OCI-LY7 (cell line): ENCODE data around the gene TAF4. TPM values are rescaled to one million over a fixed set of nuclear protein-coding genes. Genes with fewer than 3 reads are reported as not detected.

Source experiments
- BruUV-seq: library from RNA; stranded (reverse); fragments of 400-500 nt; replicated peaks from 2 replicates; lab custom pipeline; 2021; lab: Mats Ljungman, UMichigan
- CTCF ChIA-PET: fragments of 300-600 bp; sonication (Branson Sonifier 250); formaldehyde crosslinking; loops from one replicate; lab custom pipeline; 2022; ENCODE audit warnings: antibody characterized with exemption; ENCODE audit not compliant: unreplicated experiment; lab: Charles Lee
- POLR2A ChIA-PET: fragments of 300-600 bp; sonication (Branson Sonifier 250); formaldehyde crosslinking; loops from one replicate; lab custom pipeline; 2022; ENCODE audit warnings: antibody characterized with exemption; lab: Charles Lee
- DNase-seq: peaks from one replicate; pipeline ENCODE4 v3.0.0-alpha.2; 2015; ENCODE audit warnings: low spot score
- H2AFZ ChIP-seq: fragments of 200-600 bp; sonication (generic), shearing (Covaris generic); 2 replicates; pipeline ENCODE4 v1.6.1; 2014; ENCODE audit warnings: mild to moderate bottlenecking, antibody characterized with exemption, low read length, moderate library complexity
- H3K27ac ChIP-seq: fragments of 200-600 bp; sonication (generic); 2 replicates; pipeline ENCODE4 v1.5.1; 2014; ENCODE audit warnings: mixed run types, low read depth, mild to moderate bottlenecking, moderate library complexity, low read length, inconsistent platforms; ENCODE audit not compliant: poor library complexity, severe bottlenecking
- H3K36me3 ChIP-seq: fragments of 200-600 bp; sonication (generic); 2 replicates; pipeline ENCODE4 v1.6.1; 2014; ENCODE audit warnings: mild to moderate bottlenecking, antibody characterized with exemption, low read length, moderate library complexity, mixed read lengths; ENCODE audit not compliant: insufficient read depth
- H3K4me1 ChIP-seq: fragments of 200-600 bp; sonication (generic); 2 replicates; pipeline ENCODE4 v1.5.1; 2014; ENCODE audit warnings: mild to moderate bottlenecking, low read length; ENCODE audit not compliant: insufficient read depth, poor library complexity, severe bottlenecking
- H3K4me2 ChIP-seq: fragments of 200-600 bp; sonication (generic); 2 replicates; pipeline ENCODE4 v1.6.1; 2014; ENCODE audit warnings: mild to moderate bottlenecking, low read length
- H3K4me3 ChIP-seq: fragments of 200-600 bp; sonication (generic); 2 replicates; pipeline ENCODE4 v1.5.1; 2014; ENCODE audit warnings: mild to moderate bottlenecking, low read depth, low read length; ENCODE audit not compliant: poor library complexity, severe bottlenecking
- H3K79me2 ChIP-seq: fragments of 200-600 bp; sonication (generic); 2 replicates; pipeline ENCODE4 v1.6.1; 2016; ENCODE audit warnings: low read depth, mild to moderate bottlenecking, low read length, moderate library complexity, mixed read lengths; ENCODE audit not compliant: insufficient read depth
- H3K9me2 ChIP-seq: fragments of 200-600 bp; sonication (generic); 2 replicates; pipeline ENCODE4 v1.6.1; 2016; ENCODE audit warnings: mild to moderate bottlenecking, low read length, mixed read lengths; ENCODE audit not compliant: insufficient read depth
- H3K9me3 ChIP-seq: fragments of 200-600 bp; sonication (generic); 2 replicates; pipeline ENCODE4 v1.6.1; 2014; ENCODE audit warnings: mild to moderate bottlenecking, mixed run types, low read length, mixed read lengths
- H4K20me1 ChIP-seq: fragments of 200-600 bp; sonication (generic); 2 replicates; pipeline ENCODE4 v1.6.1; 2014; ENCODE audit warnings: mild to moderate bottlenecking, antibody characterized with exemption, low read length, moderate library complexity, mixed read lengths; ENCODE audit not compliant: insufficient read depth
- CTCF ChIP-seq: fragments of 200-600 bp; sonication (generic); conservative IDR thresholded peaks from 2 replicates; pipeline ENCODE4 v1.5.1; 2014; ENCODE audit warnings: mild to moderate bottlenecking, antibody characterized with exemption, low read length, moderate library complexity, mixed read lengths
- EZH2phosphoT487 ChIP-seq: fragments of 200-600 bp; sonication (generic); IDR thresholded peaks from 2 replicates; pipeline ENCODE4 v1.6.1; 2018; ENCODE audit warnings: low read depth, borderline replicate concordance, mild to moderate bottlenecking, mixed run types, antibody characterized with exemption, low read length, moderate library complexity, mixed read lengths
- intact Hi-C: fragments of 100-400 bp; cut with micrococcal nuclease; formaldehyde crosslinking; loops from one replicate; pipeline ENCODE4 v1.10.0; 2022; ENCODE audit not compliant: unreplicated experiment
- total RNA-seq, 2 experiments: library from RNA; depleted of rRNA in 1 of 2; stranded (reverse); fragments of >200 nt in 1 of 2; shearing (Covaris generic) in 1 of 2; gene quantifications; 2 replicates each; pipeline ENCODE4 v1.2.3, GENCODE V29; 2014 to 2022

Gene TAF4
- total RNA-seq, 2 experiments from 2014 or later: 11.2 to 38.9 TPM

GRCh38 chr20:62044631-62045030, 21.1 kb downstream of the TAF4 start:
- Histone ChIP-seq H3K36me3 (no peaks in the 10 kb centered on the region), H3K4me3 (no peak overlapping the region), H3K27ac (no peak overlapping the region), H3K79me2 (peaks cover 37% of the 10 kb centered on the region), H4K20me1 (peaks cover 6% of the 10 kb centered on the region; the same call in 1 of the 2 replicates), H3K4me1 (peaks cover 18% of the 10 kb centered on the region), H3K9me3 (no peaks in the 10 kb centered on the region), H2AFZ (no peak overlapping the region), H3K9me2 (no peaks in the 10 kb centered on the region), H3K4me2 (no peak overlapping the region)
- intact Hi-C loops: no loop called here
- BruUV-seq: no TSS peak
- DNase-seq: no peak
- ChIA-PET CTCF (no interaction called here), POLR2A (no interaction called here)
- no peak for TF ChIP-seq CTCF
- no peak for TF ChIP-seq EZH2phosphoT487

GRCh38 chr20:62043131-62043914, 22.4 kb downstream of the TAF4 start:
- POLR2A ChIA-PET: interaction anchor here (0.5 kb wide), 1 partner anchor 256 kb away, joined by 3 read pairs; no protein-coding TSS in a partner anchor
- peaks cover 6% of the 10 kb centered on the region; the same call in 1 of the 2 replicates for H4K20me1 ChIP-seq

More at GRCh38 chr20:62043131-62043914, 22.4 kb downstream of the TAF4 start:
- no peak overlapping the region for H3K4me2 ChIP-seq
- BruUV-seq: no TSS peak
- peaks cover 25% of the 10 kb centered on the region for H3K4me1 ChIP-seq
- H3K79me2 ChIP-seq: peaks cover 50% of the 10 kb centered on the region
- no peak overlapping the region for H3K27ac ChIP-seq
- H3K4me3 ChIP-seq: no peak overlapping the region
- H3K9me3 ChIP-seq: no peaks in the 10 kb centered on the region
- DNase-seq: no peak
- intact Hi-C loops: no loop called here
- H3K36me3 ChIP-seq: no peaks in the 10 kb centered on the region
- no peaks in the 10 kb centered on the region for H3K9me2 ChIP-seq
- TF ChIP-seq EZH2phosphoT487: no peak
- no peak for TF ChIP-seq CTCF
- CTCF ChIA-PET: no interaction called here
- no peak overlapping the region for H2AFZ ChIP-seq
